Measurements from ENCODE around the gene RNF144B.

The RNF144B gene

DNA sequence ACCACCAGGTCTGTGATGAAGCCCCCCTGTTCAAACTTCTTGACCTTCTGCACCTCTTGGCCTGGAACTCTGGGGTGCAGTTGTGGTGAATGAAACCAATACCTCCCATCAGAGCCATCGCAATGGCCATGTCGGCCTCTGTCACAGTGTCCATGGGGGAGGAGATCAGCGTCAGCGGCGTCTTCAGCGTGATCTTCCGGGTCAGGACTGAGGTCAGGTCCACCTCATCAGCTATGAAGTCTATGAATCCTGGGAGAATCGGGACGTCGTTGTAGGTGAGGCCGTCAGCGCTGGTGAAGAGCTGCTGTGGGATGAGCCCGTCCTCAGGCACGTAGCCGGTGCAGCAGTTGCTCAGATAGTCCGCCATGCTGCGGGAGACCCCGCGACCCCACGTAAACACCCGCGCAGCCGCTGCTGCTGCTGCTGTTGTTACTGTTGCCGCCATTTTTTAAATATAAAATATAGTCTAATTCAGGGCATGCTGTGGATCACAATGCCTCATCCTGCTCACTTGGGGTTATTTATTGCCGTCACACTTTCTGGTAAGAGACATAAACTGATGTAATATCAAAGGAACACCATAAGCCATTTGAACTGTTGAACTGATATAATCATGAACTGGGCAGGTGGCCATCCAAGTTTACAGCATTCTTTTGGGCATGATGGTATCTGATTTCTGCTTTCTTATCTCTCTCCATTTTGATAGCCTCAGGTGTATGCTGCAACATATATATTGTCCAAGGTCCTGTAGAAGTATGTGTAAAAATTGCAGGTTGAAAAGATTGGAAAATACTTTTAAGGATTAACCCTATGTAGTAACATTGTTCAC lies 18.7 kb upstream of the RNF144B start:
- no peak for DNase-seq (ENCODE audit: low read depth)
- H3K4me3 ChIP-seq (ENCODE audit: low read depth, low read length): no peak overlapping the region
- TF ChIP-seq, protein P1, sequence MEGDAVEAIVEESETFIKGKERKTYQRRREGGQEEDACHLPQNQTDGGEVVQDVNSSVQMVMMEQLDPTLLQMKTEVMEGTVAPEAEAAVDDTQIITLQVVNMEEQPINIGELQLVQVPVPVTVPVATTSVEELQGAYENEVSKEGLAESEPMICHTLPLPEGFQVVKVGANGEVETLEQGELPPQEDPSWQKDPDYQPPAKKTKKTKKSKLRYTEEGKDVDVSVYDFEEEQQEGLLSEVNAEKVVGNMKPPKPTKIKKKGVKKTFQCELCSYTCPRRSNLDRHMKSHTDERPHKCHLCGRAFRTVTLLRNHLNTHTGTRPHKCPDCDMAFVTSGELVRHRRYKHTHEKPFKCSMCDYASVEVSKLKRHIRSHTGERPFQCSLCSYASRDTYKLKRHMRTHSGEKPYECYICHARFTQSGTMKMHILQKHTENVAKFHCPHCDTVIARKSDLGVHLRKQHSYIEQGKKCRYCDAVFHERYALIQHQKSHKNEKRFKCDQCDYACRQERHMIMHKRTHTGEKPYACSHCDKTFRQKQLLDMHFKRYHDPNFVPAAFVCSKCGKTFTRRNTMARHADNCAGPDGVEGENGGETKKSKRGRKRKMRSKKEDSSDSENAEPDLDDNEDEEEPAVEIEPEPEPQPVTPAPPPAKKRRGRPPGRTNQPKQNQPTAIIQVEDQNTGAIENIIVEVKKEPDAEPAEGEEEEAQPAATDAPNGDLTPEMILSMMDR (conservative IDR thresholded peaks at IDR 0.05; ENCODE audit: low read depth, low read length): no peak

DNA sequence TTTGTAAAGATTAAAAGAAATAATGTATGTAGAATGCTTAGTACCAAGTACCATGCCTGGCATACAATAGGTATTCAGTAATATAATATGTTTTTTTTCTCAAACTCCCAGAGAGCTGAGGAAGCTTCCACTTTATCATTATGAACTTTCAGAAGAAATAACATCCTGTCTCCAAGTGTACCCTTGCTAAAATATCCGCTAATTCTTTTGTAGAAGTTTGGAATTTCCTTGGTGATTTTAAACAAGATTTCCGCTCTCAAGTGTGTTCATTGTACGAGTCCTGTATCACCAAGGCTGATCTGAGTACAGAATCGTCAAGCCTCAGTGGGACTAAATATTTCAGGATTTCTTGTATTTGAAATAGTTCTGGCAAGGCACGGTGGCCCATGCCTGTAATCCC lies 16.1 kb upstream of the RNF144B start:
- no peak for DNase-seq (ENCODE audit: low read depth)
- no peak overlapping the region for H3K4me3 ChIP-seq (ENCODE audit: low read depth, low read length)

DNA sequence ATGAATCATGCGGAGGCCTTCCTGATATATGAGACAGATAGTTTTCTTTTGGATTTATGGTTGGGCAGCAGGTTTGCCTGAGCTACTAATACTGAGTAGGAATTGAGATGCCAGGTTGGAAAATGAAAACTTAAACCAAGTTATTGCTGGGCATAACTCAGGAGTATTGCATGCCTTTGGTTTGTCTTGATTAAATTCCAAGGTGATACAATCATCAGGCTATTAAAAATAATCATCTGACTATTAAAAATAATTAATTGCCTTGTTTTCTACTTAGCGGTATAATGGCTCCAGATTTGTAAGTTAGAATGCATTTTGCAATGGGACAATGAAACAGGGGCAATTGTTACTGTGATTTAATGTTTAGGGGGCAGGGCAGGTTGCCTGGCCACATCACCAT lies 15.5 kb upstream of the RNF144B start:
- H3K4me3 ChIP-seq (ENCODE audit: low read depth, low read length): no peak overlapping the region
- no peak for DNase-seq (ENCODE audit: low read depth)
- TF ChIP-seq, protein P1 (conservative IDR thresholded peaks at IDR 0.05; ENCODE audit: low read depth, low read length): no peak

More for the DNA sequence above, 16.1 kb upstream of the RNF144B start:
- TF ChIP-seq, protein P1 (conservative IDR thresholded peaks at IDR 0.05; ENCODE audit: low read depth, low read length): no peak

DNA sequence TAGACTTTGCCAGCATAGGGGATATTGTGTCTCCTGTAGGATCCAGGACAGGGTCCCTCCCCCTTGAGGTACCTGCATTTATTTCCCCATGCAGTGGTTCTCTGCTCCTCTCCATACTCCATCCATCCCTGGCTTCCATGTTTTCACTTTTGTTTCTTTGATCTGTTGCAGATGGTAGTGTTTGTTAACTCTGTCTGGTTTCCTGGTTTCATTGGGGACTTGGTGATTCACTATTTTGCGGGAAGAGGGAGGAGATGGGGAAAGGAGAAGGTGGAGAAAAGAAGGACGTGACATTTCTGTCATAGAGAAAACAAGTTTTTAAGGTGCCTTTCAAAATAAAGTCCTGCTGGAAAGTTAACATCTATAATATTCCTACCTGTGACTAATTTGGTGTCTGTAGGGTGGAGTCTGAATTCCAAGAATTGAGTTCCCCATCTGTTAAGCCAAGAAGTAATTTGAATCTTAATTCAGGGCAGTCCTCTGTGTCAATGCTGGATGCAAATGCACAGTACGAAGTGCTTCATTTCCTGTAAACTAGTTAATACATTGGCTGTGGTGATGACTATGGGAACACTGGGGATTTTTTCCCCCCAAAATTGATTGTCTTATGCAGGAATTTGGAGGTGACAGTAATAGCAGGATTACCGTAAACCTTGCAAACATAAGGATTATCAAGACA lies 6.9 kb upstream of the RNF144B start:
- TF ChIP-seq, protein P1 (conservative IDR thresholded peaks at IDR 0.05; ENCODE audit: low read depth, low read length): no peak
- no peak overlapping the region for H3K4me3 ChIP-seq (ENCODE audit: low read depth, low read length)
- no peak for DNase-seq (ENCODE audit: low read depth)

DNA sequence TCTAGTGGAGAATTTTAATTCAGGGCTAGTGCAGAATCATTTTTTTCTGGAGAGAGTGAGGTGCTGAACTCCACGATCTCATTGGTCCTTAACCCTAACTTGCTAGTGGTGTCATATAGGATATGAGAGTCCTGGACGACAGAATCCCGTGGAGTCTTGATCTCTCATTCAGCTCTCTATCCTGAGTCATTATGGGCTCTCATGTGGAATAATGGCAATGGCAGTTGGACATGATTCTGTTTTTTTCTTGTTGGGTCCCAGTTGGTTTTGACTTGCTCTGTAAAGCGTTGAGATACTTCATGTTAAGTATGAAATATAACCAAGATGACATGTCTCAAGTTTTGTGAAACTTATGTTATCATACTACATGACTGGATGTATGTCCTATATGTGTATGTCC lies 6.3 kb upstream of the RNF144B start:
- H3K4me3 ChIP-seq (ENCODE audit: low read depth, low read length): no peak overlapping the region
- DNase-seq (ENCODE audit: low read depth): no peak
- TF ChIP-seq, protein P1 (conservative IDR thresholded peaks at IDR 0.05; ENCODE audit: low read depth, low read length): no peak

DNA sequence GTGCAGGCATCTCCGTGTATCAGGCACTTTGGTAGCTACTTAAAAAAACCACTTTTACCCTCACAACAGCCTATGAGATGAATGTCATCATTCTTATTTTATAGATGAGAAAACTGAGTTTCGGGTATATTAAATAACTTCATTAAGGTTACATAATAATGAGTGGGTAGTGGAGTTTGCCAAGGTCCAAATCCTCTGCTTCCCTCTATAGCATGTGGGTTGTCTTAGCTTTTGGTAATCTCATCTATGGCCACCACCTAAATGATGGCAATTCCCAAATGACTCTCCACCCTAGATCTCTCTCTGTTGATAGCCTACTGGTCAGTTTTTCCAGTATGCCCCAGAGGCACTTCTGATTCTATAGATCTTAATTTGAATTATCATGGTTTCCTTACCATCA lies 3.7 kb upstream of the RNF144B start:
- DNase-seq (ENCODE audit: low read depth): no peak
- no peak overlapping the region for H3K4me3 ChIP-seq (ENCODE audit: low read depth, low read length)
- TF ChIP-seq, protein P1 (conservative IDR thresholded peaks at IDR 0.05; ENCODE audit: low read depth, low read length): no peak

Data from choroid plexus epithelial cell (primary cell).